Activated CD8-positive, alpha-beta T cell treated with anti-CD3 and anti-CD28 coated beads, Interleukin-2, amount 10 ng/mL, durations not matched to agents 7 days and 5 days (primary cell): ENCODE measurements around the gene RPL19. TPM values are rescaled to one million over a fixed set of nuclear protein-coding genes. Genes with fewer than 3 reads are reported as not detected.

Source experiments
- ATAC-seq: fragments of 150-1000 bp; cut with Tn5 transposase; one replicate; pipeline ENCODE4 v1.10.0; 2021; ENCODE audit warnings: moderate library complexity
- CTCF ChIA-PET: fragments of 350-600 bp; sonication (Branson Sonifier 250); formaldehyde crosslinking; loops from one replicate; lab custom pipeline; 2021; ENCODE audit warnings: antibody characterized with exemption; lab: Charles Lee
- POLR2A ChIA-PET: fragments of 350-600 bp; sonication (Branson Sonifier 250); formaldehyde crosslinking; loops from one replicate; lab custom pipeline; 2021; ENCODE audit warnings: antibody characterized with exemption; lab: Charles Lee
- DNase-seq: peaks from one replicate; pipeline ENCODE4 v3.0.0-alpha.2; 2020
- H3K27ac Mint-ChIP-seq: one replicate; pipeline ENCODE4 v1.8.0; 2021; ENCODE audit warnings: mild to moderate bottlenecking, mixed read lengths
- H3K27me3 Mint-ChIP-seq: one replicate; pipeline ENCODE4 v1.8.0; 2021; ENCODE audit warnings: low read depth, mixed read lengths
- H3K36me3 Mint-ChIP-seq: one replicate; pipeline ENCODE4 v1.8.0; 2021; ENCODE audit warnings: low read depth, mixed read lengths
- H3K4me1 Mint-ChIP-seq: one replicate; pipeline ENCODE4 v1.8.0; 2021; ENCODE audit warnings: low read depth, mixed read lengths
- H3K4me3 Mint-ChIP-seq: one replicate; pipeline ENCODE4 v1.8.0; 2021; ENCODE audit warnings: mild to moderate bottlenecking, mixed read lengths
- H3K9me3 Mint-ChIP-seq: one replicate; pipeline ENCODE4 v1.8.0; 2022; ENCODE audit warnings: mixed read lengths; ENCODE audit not compliant: insufficient read depth
- total RNA-seq, 2 experiments: library from RNA; stranded (reverse); gene quantifications; one replicate each; pipeline ENCODE4 v1.2.3, GENCODE V29; 2021

The RPL19 gene
- total RNA-seq, 2 experiments from 2014 or later, result 1,896 to 1,946 TPM

- no peak overlapping the region for H3K4me3 Mint-ChIP-seq
- peaks cover 7% of the 10 kb centered on the region for H3K4me1 Mint-ChIP-seq
- ATAC-seq (no peak), DNase-seq (no peak)
- no peaks in the 10 kb centered on the region for H3K27me3 Mint-ChIP-seq
- POLR2A ChIA-PET, result no interaction called here
- no peak overlapping the region for H3K27ac Mint-ChIP-seq
- CTCF ChIA-PET, result interaction anchor here (0.8 kb wide), 1 partner anchor 12 kb away, joined by 3 read pairs; no protein-coding TSS in a partner anchor
- no peaks in the 10 kb centered on the region for H3K9me3 Mint-ChIP-seq
- peaks cover 44% of the 10 kb centered on the region for H3K36me3 Mint-ChIP-seq
Observed at GRCh38 chr17:39187152-39187830, 12.8 kb upstream of the RPL19 start.

- Mint-ChIP-seq H3K9me3 (no peaks in the 10 kb centered on the region), H3K27me3 (no peaks in the 10 kb centered on the region), H3K27ac (peak overlapping the region; percentile 7), H3K4me3 (no peak overlapping the region), H3K4me1 (peaks cover 38% of the 10 kb centered on the region), H3K36me3 (peaks cover 31% of the 10 kb centered on the region)
- ATAC-seq (no peak), DNase-seq (no peak)
- CTCF ChIA-PET, result interaction anchor here (0.9 to 1.3 kb wide), 3 partner anchors 15 to 39 kb away, joined by 3 to 5 read pairs (median 3); no protein-coding TSS in a partner anchor
- POLR2A ChIA-PET, result no interaction called here
Observed at GRCh38 chr17:39191750-39192510, 8.2 kb upstream of the RPL19 start.

- POLR2A ChIA-PET, result no interaction called here
- ATAC-seq (no peak), DNase-seq (no peak)
- H3K27me3 Mint-ChIP-seq, result no peaks in the 10 kb centered on the region
- no peak overlapping the region for H3K4me3 Mint-ChIP-seq
- H3K27ac Mint-ChIP-seq, result no peak overlapping the region
- H3K9me3 Mint-ChIP-seq, result no peaks in the 10 kb centered on the region
- H3K4me1 Mint-ChIP-seq, result peaks cover 32% of the 10 kb centered on the region
- CTCF ChIA-PET, result interaction anchor here (2.2 kb wide), 1 partner anchor 52 kb away, joined by 7 read pairs; no protein-coding TSS in a partner anchor
- peaks cover 25% of the 10 kb centered on the region for H3K36me3 Mint-ChIP-seq
Observed at GRCh38 chr17:39192901-39193300, 7.2 kb upstream of the RPL19 start.

- Mint-ChIP-seq H3K27me3 (no peaks in the 10 kb centered on the region), H3K9me3 (no peaks in the 10 kb centered on the region)
- POLR2A ChIA-PET, result no interaction called here
Observed at GRCh38 chr17:39193346-39193745, 6.7 kb upstream of the RPL19 start.

GRCh38 chr17:39194089-39194984 is 5.7 kb upstream of the RPL19 start:
- CTCF ChIA-PET, result interaction anchor here (0.6 to 6.9 kb wide), 6 partner anchors 10 to 211 kb away, joined by 3 to 50 read pairs (median 6); no protein-coding TSS in a partner anchor

More at GRCh38 chr17:39193346-39193745, 6.7 kb upstream of the RPL19 start:
- no peak overlapping the region for H3K27ac Mint-ChIP-seq
- no peak overlapping the region for H3K4me3 Mint-ChIP-seq
- H3K4me1 Mint-ChIP-seq, result peaks cover 36% of the 10 kb centered on the region
- DNase-seq (no peak), ATAC-seq (no peak)
- CTCF ChIA-PET, result interaction anchor here (2.2 kb wide), 1 partner anchor 51 kb away, joined by 7 read pairs; no protein-coding TSS in a partner anchor
- peaks cover 24% of the 10 kb centered on the region for H3K36me3 Mint-ChIP-seq

GRCh38 chr17:39194985-39195524 is 5.0 kb upstream of the RPL19 start:
- ChIA-PET POLR2A (interaction anchor here (1.4 kb wide), 1 partner anchor 9 kb away, joined by 3 read pairs; no protein-coding TSS in a partner anchor), CTCF (interaction anchor here (0.6 to 6.9 kb wide), 9 partner anchors 9 to 460 kb away, joined by 3 to 50 read pairs (median 4); no protein-coding TSS in a partner anchor)
- Mint-ChIP-seq H3K4me3 (peak overlapping the region; percentile 79), H3K9me3 (no peaks in the 10 kb centered on the region), H3K27me3 (no peaks in the 10 kb centered on the region), H3K27ac (peak overlapping the region; percentile 83), H3K4me1 (peaks cover 51% of the 10 kb centered on the region), H3K36me3 (peaks cover 21% of the 10 kb centered on the region)
- DNase-seq (no peak), ATAC-seq (no peak)

More at GRCh38 chr17:39194089-39194984, 5.7 kb upstream of the RPL19 start:
- peak overlapping the region; percentile 66 for H3K27ac Mint-ChIP-seq
- H3K4me3 Mint-ChIP-seq, result no peak overlapping the region
- ATAC-seq (no peak), DNase-seq (no peak)
- no peaks in the 10 kb centered on the region for H3K9me3 Mint-ChIP-seq
- H3K27me3 Mint-ChIP-seq, result no peaks in the 10 kb centered on the region
- peaks cover 21% of the 10 kb centered on the region for H3K36me3 Mint-ChIP-seq
- H3K4me1 Mint-ChIP-seq, result peaks cover 46% of the 10 kb centered on the region
- POLR2A ChIA-PET, result interaction anchor here (1.4 kb wide), 1 partner anchor 9 kb away, joined by 3 read pairs; no protein-coding TSS in a partner anchor

- peaks cover 51% of the 10 kb centered on the region for H3K4me1 Mint-ChIP-seq
Observed at GRCh38 chr17:39195568-39196160, 4.4 kb upstream of the RPL19 start.

GRCh38 chr17:39196241-39196807 is 3.8 kb upstream of the RPL19 start:
- ATAC-seq (no peak), DNase-seq (no peak)
- H3K4me1 Mint-ChIP-seq, result peaks cover 56% of the 10 kb centered on the region
- peaks cover 30% of the 10 kb centered on the region for H3K36me3 Mint-ChIP-seq
- H3K4me3 Mint-ChIP-seq, result peak overlapping the region; percentile 79
- ChIA-PET CTCF (interaction anchor here (0.9 to 6.9 kb wide), 5 partner anchors 10 to 461 kb away, joined by 3 to 50 read pairs (median 9); no protein-coding TSS in a partner anchor), POLR2A (no interaction called here)
- no peaks in the 10 kb centered on the region for H3K27me3 Mint-ChIP-seq
- peak overlapping the region; percentile 83 for H3K27ac Mint-ChIP-seq
- no peaks in the 10 kb centered on the region for H3K9me3 Mint-ChIP-seq

More at GRCh38 chr17:39195568-39196160, 4.4 kb upstream of the RPL19 start:
- ATAC-seq (no peak), DNase-seq (peak; percentile 49)
- Mint-ChIP-seq H3K27ac (peak overlapping the region; percentile 83), H3K36me3 (peaks cover 26% of the 10 kb centered on the region), H3K9me3 (no peaks in the 10 kb centered on the region), H3K27me3 (no peaks in the 10 kb centered on the region), H3K4me3 (peak overlapping the region; percentile 79)
- ChIA-PET POLR2A (interaction anchor here (1.4 kb wide), 1 partner anchor 8 kb away, joined by 3 read pairs; no protein-coding TSS in a partner anchor), CTCF (interaction anchor here (0.9 to 6.9 kb wide), 6 partner anchors 11 to 460 kb away, joined by 3 to 50 read pairs (median 6); no protein-coding TSS in a partner anchor)

GRCh38 chr17:39196808-39197291 is 3.2 kb upstream of the RPL19 start:
- DNase-seq (no peak), ATAC-seq (no peak)
- peak overlapping the region; percentile 71 for H3K27ac Mint-ChIP-seq
- H3K36me3 Mint-ChIP-seq, result peaks cover 31% of the 10 kb centered on the region
- H3K9me3 Mint-ChIP-seq, result no peaks in the 10 kb centered on the region
- POLR2A ChIA-PET, result no interaction called here
- peaks cover 60% of the 10 kb centered on the region for H3K4me1 Mint-ChIP-seq
- H3K4me3 Mint-ChIP-seq, result peak overlapping the region; percentile 99
- no peaks in the 10 kb centered on the region for H3K27me3 Mint-ChIP-seq
- CTCF ChIA-PET, result interaction anchor here (0.6 to 6.9 kb wide), 4 partner anchors 10 to 557 kb away, joined by 3 to 50 read pairs (median 15); no protein-coding TSS in a partner anchor
